Epithelial cell of esophagus (primary cell): ENCODE data around the gene TTC7B.
A peak's percentile ranks its signal among the peaks of the same experiment; 100 is the strongest.

ENCODE experiments used
- DNase-seq: peaks from one replicate; pipeline ENCODE4 v3.0.0; 2010; ENCODE audit warnings: low read depth
- H3K4me3 ChIP-seq: 2 replicates; pipeline ENCODE4 v1.5.1; 2011; ENCODE audit warnings: mild to moderate bottlenecking, low read length, control low read depth
- CTCF ChIP-seq: IDR thresholded peaks from 2 replicates; pipeline ENCODE4 v1.5.1; 2011; ENCODE audit warnings: low read depth, mild to moderate bottlenecking, low read length, control low read depth, inconsistent platforms; ENCODE audit not compliant: insufficient read depth; ENCODE audit errors: missing control alignments

Gene TTC7B

DNA sequence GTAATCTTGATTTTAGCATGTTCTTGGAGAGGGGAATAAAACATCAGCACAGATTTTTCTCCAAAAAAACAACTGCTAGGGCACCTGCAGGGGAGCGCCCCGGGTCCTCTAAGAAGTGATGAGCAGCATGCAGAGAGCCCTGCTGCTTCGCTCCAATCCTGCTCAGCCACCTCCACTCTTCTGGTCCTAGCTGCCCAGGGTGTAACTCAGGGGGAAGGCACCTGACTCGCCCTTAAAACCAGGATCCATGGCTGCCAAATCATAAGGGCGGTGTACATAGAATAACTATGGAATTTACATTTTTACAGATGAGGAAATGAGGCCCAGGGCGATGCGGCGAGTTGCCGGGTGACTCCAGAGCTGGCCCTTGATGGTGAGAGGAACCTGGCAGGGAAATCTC is 214.7 kb downstream of the TTC7B start:
- TF ChIP-seq CTCF, result no peak
- no peak for DNase-seq
- H3K4me3 ChIP-seq, result no peak overlapping the region

GRCh38 chr14:90600619-90601018 is 215.6 kb downstream of the TTC7B start:
- no peak for DNase-seq
- TF ChIP-seq CTCF, result no peak
- no peak overlapping the region for H3K4me3 ChIP-seq

- peak; percentile 51 for TF ChIP-seq CTCF
- no peak overlapping the region for H3K4me3 ChIP-seq
- DNase-seq, result peak; percentile 54
Observed at GRCh38 chr14:90599748-90600507, 216.3 kb downstream of the TTC7B start.

DNA sequence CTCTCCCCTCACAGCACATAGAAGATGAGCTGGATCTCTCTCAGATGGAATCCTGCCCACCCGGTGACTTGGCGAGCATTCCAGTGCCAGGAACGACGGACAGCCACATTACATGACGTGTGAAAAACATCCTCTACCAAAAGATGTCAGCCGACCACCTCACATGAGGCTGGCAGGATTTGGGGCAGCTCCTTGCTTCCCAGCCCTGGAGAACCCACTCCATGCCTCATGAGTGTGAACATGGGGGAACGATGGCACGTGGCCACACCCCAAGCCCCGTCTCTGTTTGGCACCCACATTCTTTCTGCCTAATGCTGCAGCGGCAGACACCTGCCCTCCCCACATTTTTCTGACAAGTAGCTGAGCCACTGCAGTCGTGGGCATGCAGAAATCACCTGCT is 216.9 kb downstream of the TTC7B start:
- no peak overlapping the region for H3K4me3 ChIP-seq
- no peak for TF ChIP-seq CTCF
- no peak for DNase-seq

DNA sequence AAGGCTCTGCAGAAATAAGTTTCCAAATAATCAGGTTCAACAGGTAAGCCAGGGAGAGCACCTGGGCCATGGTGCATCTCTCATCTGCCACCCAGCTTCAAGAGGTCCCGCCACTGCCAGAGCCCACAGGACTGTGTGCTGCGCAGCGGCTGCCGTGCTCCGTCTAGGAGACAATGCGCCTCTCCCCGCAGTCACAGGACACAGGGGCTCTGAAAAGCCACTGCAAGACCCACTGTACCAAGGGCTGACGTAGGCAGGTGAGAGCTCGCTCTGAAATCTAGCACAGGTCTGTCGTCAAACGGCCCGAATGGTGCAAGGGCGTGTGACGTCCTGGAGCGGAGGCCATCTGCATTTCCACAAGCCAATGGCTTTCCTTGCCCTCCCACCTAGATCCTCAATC is 218.3 kb downstream of the TTC7B start:
- DNase-seq, result no peak
- H3K4me3 ChIP-seq, result no peak overlapping the region
- no peak for TF ChIP-seq CTCF

DNA sequence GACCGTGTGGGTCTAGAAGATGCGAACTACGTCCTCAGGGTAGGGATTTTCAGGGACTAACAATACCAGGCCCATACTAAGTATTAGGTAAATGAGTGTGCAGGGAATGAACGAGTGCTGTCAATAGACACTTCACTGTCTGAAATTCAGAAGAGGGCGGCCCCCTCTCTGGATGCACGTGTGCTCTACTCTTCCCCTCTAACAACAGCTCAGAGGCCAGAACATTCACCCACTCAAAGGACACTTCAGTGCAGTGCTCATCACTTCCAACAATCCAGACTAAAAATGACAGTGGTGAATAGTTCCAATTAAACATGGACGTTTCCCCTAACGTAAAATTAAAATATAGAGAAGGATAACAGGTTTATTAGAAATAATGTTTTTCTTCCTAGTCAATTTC is 219.5 kb downstream of the TTC7B start:
- no peak for TF ChIP-seq CTCF
- no peak for DNase-seq
- no peak overlapping the region for H3K4me3 ChIP-seq

DNA sequence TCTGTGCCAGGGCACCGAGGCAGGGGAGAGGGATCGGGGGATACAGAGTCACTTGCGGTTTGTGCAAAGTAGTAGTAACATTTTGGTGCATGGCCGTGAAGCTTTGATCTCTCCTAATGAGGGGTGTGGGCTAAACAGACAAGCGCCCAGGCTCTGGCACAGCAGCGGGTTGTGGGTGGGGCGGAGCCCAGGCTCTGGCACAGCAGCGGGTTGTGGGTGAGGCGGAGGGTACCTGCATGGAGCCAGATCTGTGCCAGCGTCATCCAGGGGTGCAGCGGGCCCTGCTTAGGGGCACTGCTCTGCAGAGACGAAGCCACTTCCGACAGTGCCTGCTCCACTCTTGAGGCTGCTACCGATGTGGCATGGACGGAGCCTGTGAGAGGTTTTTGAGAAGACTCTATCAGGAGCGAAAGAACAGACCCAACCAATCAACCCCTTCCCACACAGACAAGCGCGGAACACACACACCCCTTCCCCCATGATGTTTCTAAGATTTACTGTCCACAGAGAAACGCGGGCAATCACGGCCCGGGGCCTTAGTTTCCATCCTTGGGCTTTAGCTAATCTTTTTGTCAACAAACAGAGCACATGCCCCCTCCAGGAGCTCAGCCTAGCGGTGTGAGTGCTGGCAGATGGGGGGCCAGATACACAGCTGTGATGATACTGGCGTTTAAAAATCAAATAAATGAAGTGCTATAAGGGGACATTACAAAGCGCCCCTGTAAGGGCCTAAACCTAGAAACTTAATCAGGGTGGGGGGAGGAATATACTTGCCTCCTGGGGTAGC is 222.8 kb downstream of the TTC7B start:
- no peak for TF ChIP-seq CTCF
- DNase-seq, result no peak
- no peak overlapping the region for H3K4me3 ChIP-seq
